Stimulated activated CD4-positive, alpha-beta T cell treated with anti-CD3 and anti-CD28 coated beads, Interleukin-2, amount 100 ng/mL, for 48 hours (primary cell): Measurements from ENCODE around the gene BIK.

Experiments used
- DNase-seq, 2 donors: peaks; one replicate each; pipeline ENCODE4 v3.0.0-alpha.2; 2020

Gene BIK

DNA sequence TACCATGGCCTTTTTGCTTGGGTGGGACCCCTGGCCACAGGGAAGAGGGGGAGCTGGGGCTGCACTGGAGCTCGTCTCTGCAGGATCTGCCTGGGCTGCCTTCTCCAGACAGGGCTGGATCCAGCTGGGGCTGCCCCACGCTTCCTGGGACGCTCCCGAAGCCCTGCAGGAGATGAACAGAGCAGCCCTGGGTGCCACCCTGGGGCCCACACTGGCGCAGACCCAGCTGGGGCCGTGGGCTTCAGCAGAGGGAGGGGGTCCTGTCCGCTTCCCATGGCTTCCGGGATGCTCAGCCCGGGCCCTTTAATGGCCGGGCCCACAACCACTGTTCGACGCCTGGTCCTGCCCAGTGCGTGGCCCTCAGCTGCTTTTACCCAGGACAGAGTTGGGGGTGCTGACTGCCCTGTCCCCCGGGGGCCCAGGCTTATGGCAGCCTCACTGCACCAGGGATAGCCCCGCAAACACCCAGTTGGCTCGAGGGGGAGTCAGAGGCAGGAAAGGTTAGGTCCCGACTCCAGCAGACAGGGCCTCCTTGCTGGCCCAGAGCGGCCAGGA, 52.8 kb downstream of the BIK start:
- DNase-seq, result no peak

DNA sequence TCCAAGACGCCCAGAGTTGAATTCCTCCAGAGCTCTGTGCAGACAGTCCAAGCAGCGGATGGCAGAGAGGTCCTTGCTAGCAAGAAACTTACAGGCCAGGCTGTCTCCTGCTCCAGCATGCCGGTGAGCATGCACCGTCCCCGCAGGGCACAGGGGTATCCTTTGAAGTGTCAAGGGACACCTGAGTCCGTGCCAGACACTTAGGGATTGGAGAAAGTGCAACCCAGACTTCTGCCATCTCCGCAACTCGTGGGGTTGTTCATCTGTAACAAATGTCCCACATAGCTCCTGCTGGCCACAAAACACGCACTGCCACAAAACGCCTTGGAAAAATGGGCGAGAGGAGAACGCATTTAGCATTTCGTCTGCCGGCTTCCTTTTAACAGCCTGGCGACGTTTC, 54.1 kb downstream of the BIK start:
- no peak for DNase-seq

DNA sequence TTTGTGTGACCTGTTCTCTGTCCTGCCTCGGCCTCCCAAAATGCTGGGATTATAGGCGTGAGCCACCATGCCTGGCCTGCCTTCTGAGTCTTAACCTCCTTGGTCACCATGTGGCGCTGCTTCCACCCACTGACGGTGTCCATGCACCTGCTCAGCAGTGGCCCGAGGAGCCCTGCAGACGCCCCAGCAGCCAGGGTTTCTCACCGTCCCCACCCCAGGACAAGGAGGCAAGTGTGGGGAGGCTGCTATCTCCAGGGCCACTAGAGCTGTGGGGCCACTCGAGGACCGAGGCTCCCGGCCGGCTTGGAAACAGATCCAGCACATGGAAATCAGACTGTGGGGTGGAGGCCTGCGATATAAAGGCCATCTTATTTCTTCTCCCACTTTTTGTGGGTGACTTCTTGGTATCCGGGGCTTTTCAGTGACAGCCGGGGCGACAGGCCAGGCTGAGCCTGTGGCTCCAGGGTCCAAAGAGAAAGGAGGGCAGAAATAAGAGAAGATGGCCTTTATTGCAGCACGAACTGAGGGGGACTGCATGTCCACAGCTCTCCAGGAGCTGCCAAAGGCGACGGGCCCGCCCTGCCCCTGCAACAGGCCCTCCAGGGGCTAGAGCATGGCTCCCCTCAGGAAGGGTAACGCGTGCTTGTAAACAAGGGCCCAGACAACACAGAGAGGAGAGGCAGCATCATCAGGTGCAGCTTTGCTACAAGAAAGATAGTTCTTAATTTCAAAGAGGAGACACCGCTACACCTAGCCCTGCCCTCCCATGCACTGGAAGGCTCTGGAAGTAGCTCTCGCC, 55.8 kb downstream of the BIK start:
- no peak for DNase-seq

DNA sequence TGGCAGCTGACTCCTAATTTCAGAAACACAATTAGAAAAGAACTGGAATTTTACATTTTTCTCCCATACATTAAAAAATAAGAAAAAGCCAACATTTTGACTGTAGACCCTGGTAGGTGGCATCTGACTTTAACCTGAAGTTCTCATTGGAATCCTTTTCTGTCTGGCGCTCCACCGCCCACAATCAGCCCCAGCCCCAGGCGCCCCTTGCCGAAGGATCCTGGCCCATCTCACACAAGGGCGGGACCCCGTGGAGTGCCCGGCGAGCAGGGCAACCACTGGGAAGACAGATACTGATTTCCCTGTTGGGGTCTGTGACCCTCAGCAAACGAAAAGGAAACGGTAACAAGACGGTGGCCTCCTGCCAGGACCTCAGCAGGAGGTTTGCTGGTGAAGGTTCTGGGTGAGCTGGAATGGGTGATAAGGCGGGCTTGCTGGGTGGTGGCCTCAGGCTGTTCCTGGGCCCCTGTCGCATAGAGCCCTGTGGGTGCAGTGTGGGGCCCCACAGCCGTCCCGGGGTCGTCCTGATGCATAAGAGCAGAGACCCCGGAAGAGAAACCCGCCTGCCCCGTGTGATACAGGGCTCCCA, 56.5 kb downstream of the BIK start:
- no peak for DNase-seq

DNA sequence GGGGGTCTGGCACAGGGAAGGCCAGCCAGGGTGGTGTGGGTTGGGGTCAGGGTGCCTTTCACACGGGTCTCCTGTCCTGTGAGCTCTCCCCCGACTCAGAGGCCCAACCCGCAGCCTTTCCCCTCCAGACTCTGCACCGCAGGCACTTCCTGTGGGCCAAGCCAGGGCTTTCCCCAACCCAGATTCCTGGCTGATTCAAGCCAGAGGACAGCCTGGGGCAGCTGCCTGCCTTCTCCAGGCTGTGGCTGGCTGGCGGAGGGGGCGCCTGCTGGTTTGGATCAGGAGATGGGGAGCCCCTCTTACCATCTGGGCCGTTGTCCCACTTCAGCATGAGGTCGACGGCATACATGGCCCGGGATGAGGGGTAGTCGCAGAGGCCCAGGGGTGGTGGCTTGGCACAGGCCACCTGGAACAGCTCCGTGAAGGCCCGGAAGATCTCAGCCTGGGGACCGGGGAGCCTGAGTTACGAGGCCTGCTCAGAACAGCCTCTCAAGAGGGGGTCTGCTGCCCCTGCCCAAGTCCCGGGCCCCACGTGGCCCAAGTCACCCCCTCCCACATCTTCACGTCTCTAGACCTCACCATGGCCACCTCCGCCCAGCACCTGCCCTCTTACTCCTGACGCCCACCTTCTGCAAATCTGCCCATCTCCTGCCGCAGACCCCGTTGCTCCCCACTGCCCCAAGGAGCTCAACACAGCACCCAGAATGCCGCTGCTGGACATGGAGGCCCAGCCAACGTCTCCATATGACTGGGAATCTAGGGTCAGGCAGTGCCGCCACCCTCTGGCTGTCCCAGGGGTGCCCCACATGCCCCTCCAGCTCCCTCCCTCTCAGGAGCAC, 58.1 kb downstream of the BIK start:
- DNase-seq, result no peak

DNA sequence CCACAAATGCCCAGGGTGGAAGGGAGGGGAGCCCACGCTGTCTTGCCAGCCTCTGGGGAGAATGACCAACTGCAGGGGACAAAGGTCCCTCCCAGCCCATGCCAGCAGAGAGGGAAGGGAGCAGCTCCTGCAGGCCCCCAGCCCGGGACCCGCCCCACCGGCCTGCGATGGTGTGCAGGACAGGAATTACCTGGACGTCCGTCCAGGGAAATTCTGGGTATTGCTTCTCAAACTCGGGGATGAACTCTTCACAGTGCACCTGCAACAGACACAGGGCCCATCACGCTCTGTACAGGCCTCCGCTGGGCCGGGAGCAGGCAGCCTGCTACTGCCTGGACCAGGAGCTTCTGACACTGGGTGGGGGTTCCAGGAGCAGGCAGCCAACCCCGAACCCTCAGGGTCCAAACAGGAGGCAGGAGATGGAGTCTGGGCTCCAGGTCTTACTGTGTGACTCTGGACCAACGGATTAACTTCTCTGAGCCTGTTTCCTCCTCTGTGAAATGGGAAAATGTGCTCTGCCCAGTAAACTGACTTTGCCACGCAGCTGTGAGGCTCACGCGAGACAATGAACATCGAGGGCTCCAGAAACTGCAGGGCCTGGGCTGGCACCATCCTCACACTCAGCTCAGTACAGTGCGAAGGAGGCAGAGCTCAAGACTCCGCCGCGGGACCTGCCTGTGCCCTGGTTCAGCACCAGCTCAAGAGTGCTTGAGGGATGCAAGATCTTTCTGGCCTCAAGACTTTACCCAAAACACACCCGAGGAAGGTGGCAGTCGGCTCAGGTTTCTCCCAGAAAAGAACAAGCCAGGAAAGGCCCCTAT, 59.0 kb downstream of the BIK start:
- DNase-seq, result no peak

DNA sequence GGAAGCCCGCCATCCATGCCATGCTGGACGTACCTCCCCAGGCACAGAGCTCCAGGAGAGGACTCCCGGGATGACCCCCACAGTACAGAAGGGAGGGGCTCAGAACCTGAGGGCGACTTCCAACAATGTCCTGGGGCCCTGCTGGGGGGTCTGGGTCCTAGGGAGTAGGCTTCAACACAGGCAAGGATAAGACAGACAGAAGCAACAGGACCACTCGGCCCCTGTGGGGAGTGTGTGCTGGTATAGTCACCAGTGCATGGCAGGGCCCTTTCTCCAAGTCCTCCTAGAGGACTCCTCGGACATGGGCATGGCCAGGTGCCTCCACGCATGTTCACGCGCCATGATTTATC, 59.6 kb downstream of the BIK start:
- DNase-seq, result no peak

DNA sequence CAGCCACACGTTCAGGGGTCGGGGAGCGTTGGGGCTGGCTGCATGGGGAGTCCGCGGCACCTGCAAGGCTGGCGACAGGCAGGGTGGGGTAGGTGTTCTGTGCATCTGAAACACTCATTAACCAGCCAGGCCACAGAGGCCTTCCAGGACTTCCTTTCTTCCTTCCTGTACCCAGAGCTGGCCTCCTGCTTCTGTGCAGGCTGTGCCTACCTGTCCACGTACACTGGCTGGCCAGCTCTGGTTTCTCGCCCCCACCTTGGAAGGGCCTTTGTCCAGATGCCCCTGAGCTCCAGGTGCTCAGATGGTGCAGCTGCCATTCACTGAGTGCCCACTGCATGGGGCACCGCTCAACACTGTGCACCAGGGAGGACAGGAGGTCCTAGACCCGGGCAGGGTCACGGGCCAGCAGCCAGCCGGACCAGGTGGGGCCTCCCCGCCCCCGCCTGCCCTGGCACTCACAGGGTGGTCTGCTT, 60.5 kb downstream of the BIK start:
- DNase-seq, result no peak

DNA sequence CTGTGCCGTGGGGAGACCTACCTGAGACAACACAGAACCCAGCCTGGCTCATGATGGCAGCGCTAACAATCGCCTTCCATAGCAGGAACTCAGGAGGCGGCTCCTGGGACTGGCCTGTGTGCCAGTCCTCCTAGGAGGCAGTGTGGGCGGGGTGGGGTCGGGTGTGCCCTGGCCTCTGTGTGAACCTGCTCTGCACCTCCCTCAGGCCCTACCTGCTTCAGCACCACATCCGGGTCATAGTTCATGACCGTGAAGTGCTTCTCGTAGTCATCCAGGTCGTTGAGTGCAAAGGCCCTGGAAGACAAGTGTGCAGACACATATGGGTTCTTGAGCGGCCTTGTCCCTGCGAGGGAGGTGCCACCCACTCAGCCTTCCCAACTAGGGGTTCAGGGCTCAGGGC, 61.1 kb downstream of the BIK start:
- no peak for DNase-seq

DNA sequence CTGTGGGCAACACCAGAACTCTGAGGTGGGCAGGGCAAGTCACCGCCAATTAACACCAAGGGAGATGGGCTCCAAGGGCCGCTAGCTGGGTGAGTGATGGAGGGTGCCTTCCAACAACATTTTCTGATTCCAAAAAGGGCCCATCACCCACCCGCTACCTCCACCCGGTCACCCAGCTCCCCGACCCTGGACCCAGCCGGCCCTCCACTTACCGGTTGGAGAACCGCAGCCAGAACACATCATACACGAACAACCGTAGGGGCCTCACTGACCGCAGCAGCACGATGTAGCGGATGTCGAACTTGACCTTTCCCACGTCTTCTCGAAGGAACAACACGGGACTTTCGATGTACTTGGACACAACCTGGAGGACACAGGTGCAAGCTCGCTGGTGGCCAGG, 61.6 kb downstream of the BIK start:
- DNase-seq, result no peak

DNA sequence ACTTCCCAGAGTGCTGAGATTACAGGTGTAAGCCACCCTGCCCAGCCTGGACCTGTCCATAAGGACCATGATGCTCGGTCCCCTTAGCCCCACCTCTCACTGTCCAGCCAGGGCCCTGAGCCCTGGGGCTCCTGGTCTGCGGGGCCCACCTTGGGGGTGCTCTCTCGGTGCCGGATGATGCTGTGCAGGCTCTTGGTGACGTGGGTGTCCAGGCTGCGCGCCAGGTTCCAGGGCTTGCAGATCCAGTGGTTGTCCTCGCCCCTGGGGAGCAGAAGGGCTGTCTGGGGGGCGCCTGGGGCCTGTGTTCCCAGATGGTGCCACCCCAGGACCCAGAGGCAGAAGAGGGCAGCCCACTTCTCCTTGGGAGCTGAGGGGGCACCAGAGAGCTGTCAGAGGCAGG, 63.0 kb downstream of the BIK start:
- no peak for DNase-seq

DNA sequence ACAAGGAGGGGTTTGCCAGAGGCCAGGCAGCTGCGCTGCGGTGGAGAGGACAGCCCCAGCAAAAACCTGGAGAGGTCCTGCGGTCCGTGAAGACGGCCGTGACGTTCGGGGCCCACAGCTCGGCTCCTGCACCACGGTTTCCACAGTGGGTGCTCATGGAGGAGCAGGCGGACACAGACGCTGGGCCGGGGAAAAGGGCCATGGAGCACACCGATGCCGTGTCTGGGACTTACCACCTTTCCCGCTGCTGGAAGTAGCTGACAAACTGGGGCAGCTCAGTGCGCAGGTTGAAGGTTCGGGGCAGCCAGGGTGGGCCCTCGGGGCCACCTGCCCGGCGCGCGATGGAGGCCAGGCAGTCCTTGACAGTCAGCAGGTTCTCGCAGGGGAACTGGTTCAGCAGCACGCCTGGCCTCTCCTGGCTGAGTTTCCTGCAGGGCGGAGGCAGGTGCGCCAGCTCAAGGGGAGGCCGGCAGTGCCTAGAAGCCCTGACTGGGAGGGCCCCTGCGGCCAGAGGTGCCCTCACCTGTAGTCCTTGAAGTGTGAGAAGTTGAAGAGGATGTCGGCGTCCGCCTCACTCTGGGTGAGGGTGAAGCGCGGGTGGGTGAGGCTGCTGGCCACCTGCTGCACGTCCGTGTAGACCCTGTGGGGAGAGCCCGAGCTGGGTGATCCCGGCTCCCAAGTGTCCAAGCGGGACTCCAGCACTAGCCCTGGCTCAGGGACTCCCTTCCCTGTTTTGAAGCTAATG, 63.6 kb downstream of the BIK start:
- DNase-seq, result no peak

DNA sequence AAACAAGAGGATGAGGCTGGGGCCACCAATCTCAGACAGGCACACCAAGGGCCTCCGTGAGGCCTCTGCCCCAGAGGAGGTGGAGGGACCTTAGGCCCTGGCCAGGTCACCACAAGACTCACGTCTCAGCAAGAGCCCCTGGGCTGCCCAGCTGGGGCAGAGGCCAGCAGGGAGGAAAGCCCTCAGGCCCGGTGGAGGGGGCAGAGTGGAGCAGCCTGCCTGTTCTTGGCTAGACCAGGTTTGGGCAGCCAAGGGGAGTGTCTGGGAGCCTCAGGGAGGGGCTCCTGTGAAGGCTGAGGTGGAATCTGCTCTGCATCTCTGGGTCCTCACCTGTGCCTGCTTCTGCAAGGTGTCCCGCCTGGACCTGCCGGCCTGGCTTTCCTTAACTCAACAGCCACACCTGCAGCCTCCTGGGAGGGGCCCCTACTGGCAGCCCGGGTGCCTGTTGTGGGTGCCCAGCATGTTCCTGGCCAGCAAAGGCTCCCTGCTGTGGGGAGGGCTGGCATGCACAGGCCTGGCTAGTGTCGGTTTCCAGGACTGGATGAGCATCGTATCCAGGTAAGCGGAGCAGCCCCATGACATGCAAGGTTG, 64.5 kb downstream of the BIK start:
- DNase-seq, result no peak

DNA sequence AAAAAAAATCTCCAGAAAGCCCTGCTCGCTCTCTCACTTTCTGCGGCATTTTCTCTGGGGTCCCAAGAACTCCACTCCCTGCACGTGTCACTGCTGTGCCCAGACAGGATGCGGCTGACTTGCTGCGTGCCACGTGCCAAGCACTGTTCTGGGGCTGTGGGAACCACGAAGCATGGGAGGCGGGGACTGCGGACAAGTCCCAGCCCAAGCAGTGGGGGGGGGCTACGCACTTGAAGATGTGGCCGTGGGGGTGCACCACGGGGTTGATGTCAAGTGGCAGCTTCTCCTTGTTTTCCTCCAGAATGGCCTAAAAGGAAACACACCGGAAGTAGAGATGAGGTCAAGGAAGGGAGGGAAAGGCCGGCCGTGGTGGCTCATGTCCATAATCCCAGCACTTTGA, 65.5 kb downstream of the BIK start:
- no peak for DNase-seq

DNA sequence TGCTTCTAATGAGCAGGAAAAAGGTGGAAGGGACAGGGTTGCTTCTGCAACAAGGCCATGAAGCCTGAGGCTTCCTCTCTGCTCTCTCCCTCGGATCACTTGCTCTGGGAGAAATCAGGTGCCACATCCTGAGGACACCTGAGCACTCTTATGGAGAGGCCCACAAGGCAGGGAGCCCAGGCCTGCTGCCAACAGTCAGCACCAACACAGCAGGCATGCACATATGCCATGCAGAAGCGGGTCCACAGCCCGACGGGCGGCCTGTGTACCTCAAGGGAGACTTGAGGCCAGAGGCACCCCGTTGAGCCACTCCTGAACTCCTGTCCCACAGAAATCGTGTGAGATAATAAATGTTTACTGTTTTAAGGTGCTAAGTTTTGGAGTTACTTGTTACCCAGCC, 66.9 kb downstream of the BIK start:
- DNase-seq, result no peak
